Psoas muscle (tissue), 8 donors: ENCODE results near the gene HASPIN. TPM values are rescaled to one million over a fixed set of nuclear protein-coding genes. Genes with fewer than 3 reads are reported as not detected.
A peak's percentile ranks its signal among the peaks of the same experiment; 100 is the strongest.

ENCODE experiments used
- ATAC-seq, 4 donors: fragments of 200-7000 bp; cut with Tn5 transposase; one replicate each; pipeline ENCODE4 v1.9.1; 2020; ENCODE audit warnings: moderate library complexity in 3 of 4, mild to moderate bottlenecking in 2 of 4
- DNase-seq, 2 donors: peaks; one replicate each; pipeline ENCODE4 v3.0.0-alpha.2; 2020
- H3K27ac ChIP-seq: fragments of 200-600 bp; one replicate; pipeline ENCODE4 v1.8.0; 2022
- H3K27me3 ChIP-seq, 3 donors: fragments of 200-600 bp in 1 of 3; one replicate each; pipeline versions ENCODE4 v1.6.1 to v1.8.0; 2013 to 2022; ENCODE audit warnings: low read length in 2 of 3, mild to moderate bottlenecking in 2 of 3, moderate library complexity in 1 of 3; ENCODE audit not compliant: insufficient read depth in 3 of 3
- H3K36me3 ChIP-seq, 2 donors: fragments of 200-600 bp in 1 of 2; one replicate each; pipeline versions ENCODE4 v1.6.1 to v1.8.0; 2013 to 2022; ENCODE audit warnings: low read depth in 1 of 2, mild to moderate bottlenecking in 1 of 2, moderate library complexity in 1 of 2; ENCODE audit not compliant: insufficient read depth in 1 of 2
- H3K4me1 ChIP-seq: fragments of 200-600 bp; one replicate; pipeline ENCODE4 v1.8.0; 2022
- H3K4me3 ChIP-seq: fragments of 200-600 bp; one replicate; pipeline ENCODE4 v1.8.0; 2022; ENCODE audit warnings: mild to moderate bottlenecking
- H3K9me3 ChIP-seq: fragments of 200-600 bp; one replicate; pipeline ENCODE4 v1.8.0; 2022
- WGBS, 3 donors: extraction: QIAGEN DNeasy Blood & Tissue Kit; methylation state at CpG; one replicate each; pipeline versions ENCODE4 v1.1.6 to v1.1.7; 2013; 5-methylcytosine and 5-hydroxymethylcytosine counted together
- intact Hi-C, 2 donors: fragments of 100-400 bp; cut with DNase I; formaldehyde crosslinking; loops; one replicate each; pipeline versions ENCODE4 v1.11.0 to v1.14.2; 2022
- polyA plus RNA-seq, 3 donors: library from polyadenylated mRNA; stranded (reverse); fragments of 200-250 nt; gene quantifications; one replicate each; pipeline ENCODE4 v1.2.3, GENCODE V29; 2013
- total RNA-seq, 4 donors: library from RNA; stranded (reverse); fragmentation: NEBNext Ultra II Directional in 2 of 4; extraction: Animal tissue kit (Norgen Biotek cat#: 25700) in 2 of 4; gene quantifications; one replicate each; pipeline versions ENCODE4 v1.2.1 to v1.2.4, GENCODE V29; 2021 to 2023
- TF ChIP-seq, protein P1 (sequence below): fragments of 200-600 bp; IDR thresholded peaks from one replicate; pipeline ENCODE4 v1.8.0; 2022; ENCODE audit warnings: antibody characterized with exemption
- donor health status: healthy with polysubstance abuse.
- donor health status: DM: no; HTN: no; CAD: no; lungs with moderate emphysema.
- donor health status: Bipolar disorder and iron deficiency.
- donor health status: healthy.
- donor health status: DM: yes; HTN: yes; CAD: no.
- donor health status: DM: no; HTN: no; CAD: no.
- donor health status: DM: no; HTN: no; CAD: no.
- donor health status: DM: yes; HTN: yes; CAD: no.

The HASPIN gene
- total and polyA plus RNA-seq, 7 donors, result 0.15 to 2.7 (median 1.1) TPM

DNA sequence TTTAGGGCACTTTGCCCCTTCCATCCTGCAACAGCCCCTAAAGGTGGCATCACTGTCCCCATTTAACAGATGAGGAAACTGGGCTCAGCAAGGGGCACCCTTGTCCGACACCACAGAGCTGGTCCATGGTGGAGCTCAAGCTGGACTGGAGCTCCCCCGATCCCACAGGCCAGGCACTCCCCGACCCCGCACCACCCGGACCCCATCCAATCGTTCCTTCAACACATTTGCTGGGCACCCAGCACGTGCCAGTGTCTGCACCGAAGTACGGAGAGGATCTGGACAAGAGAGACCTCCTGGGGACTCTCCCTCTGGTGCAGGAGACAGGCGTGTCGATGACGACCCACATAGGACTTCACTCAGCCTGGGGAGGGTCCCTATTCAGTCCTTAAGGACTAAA lies 41.7 kb upstream of the HASPIN start:
- H3K4me3 ChIP-seq, result no peak overlapping the region
- no peak overlapping the region for H3K27ac ChIP-seq
- DNase-seq, result no peak
- H3K9me3 ChIP-seq, result no peaks in the 10 kb centered on the region
- WGBS, 3 donors, result 87 to 91% (median 88%) methylated on average over 12 of the region's 12 CpGs
- H3K36me3 ChIP-seq, result peaks cover 0 to 18% of the 10 kb centered on the region in 2 donors
- TF ChIP-seq, protein P1, sequence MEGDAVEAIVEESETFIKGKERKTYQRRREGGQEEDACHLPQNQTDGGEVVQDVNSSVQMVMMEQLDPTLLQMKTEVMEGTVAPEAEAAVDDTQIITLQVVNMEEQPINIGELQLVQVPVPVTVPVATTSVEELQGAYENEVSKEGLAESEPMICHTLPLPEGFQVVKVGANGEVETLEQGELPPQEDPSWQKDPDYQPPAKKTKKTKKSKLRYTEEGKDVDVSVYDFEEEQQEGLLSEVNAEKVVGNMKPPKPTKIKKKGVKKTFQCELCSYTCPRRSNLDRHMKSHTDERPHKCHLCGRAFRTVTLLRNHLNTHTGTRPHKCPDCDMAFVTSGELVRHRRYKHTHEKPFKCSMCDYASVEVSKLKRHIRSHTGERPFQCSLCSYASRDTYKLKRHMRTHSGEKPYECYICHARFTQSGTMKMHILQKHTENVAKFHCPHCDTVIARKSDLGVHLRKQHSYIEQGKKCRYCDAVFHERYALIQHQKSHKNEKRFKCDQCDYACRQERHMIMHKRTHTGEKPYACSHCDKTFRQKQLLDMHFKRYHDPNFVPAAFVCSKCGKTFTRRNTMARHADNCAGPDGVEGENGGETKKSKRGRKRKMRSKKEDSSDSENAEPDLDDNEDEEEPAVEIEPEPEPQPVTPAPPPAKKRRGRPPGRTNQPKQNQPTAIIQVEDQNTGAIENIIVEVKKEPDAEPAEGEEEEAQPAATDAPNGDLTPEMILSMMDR, result no peak
- H3K4me1 ChIP-seq, result no peaks in the 10 kb centered on the region
- no peaks in the 10 kb centered on the region for H3K27me3 ChIP-seq
- ATAC-seq, result no peak
- intact Hi-C loops, result loop anchor here (5.0 kb wide), 3 partner anchors 40 to 135 kb away; partner anchors contain the start of gene HASPIN (in 1 of the 2)

DNA sequence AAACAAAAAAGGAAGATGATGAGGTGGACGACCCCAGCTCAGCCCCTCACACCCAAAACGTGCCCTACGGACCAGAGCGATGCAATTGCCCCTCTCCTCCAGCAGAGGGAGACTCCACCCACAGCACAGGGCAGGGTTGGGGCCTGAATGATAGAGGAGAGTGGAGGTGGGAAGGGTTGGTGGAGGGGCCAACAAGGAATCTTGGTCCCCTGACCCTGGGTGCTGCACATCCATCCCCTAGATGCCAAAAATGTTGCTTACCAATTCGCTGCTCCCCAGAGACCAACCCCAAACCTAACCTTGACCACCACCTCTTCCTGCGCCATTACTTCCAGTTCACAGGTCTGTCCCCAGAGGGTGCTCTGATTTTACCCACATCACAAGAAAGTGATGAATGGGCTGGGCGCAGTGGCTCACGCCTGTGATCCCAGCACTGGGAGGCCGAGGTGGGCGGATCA lies 40.6 kb upstream of the HASPIN start:
- WGBS, 3 donors, result 40 to 44% (median 42%) methylated on average over 10 of the region's 10 CpGs
- no peak overlapping the region for H3K27ac ChIP-seq
- H3K4me3 ChIP-seq, result no peak overlapping the region
- no peaks in the 10 kb centered on the region for H3K9me3 ChIP-seq
- DNase-seq (no peak), ATAC-seq (peak; percentile 82 to 93 (median 88))
- intact Hi-C loops, result loop anchor here (5.0 kb wide), 3 partner anchors 39 to 134 kb away; partner anchors contain the start of gene HASPIN (in 1 of the 2)
- H3K27me3 ChIP-seq, result no peaks in the 10 kb centered on the region
- TF ChIP-seq, protein P1, result peak; percentile 87
- H3K36me3 ChIP-seq, result peaks cover 0 to 14% of the 10 kb centered on the region in 2 donors
- no peaks in the 10 kb centered on the region for H3K4me1 ChIP-seq

DNA sequence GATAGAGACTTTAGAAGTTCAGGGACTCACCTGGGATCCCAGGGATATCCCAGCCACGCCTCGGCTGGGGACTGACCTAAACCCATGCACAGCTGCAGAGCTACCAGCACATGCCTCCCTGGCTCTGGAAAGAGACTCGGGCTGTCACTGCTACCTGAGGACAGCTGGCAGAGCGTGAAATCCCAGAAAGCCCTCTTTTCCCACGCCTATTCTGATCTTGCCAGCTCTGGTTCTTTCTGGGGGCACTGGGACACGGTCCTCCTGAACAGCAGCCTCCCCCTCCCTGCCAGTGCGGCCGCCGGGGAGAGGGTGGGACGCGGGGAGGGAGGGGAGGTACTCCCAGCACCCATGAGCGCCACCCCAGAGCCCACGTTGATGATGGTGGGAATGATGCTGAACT lies 38.5 kb upstream of the HASPIN start:
- 54 to 61% (median 59%) methylated on average over 10 to 13 of the region's 13 CpGs for WGBS, 3 donors
- Histone ChIP-seq H3K4me3 (no peak overlapping the region), H3K27me3 (no peaks in the 10 kb centered on the region), H3K9me3 (no peaks in the 10 kb centered on the region), H3K36me3 (peaks cover 0 to 23% of the 10 kb centered on the region in 2 donors), H3K27ac (no peak overlapping the region), H3K4me1 (no peaks in the 10 kb centered on the region)
- DNase-seq (no peak), ATAC-seq (no peak)
- TF ChIP-seq, protein P1, result no peak
- intact Hi-C loops, result no loop called here

DNA sequence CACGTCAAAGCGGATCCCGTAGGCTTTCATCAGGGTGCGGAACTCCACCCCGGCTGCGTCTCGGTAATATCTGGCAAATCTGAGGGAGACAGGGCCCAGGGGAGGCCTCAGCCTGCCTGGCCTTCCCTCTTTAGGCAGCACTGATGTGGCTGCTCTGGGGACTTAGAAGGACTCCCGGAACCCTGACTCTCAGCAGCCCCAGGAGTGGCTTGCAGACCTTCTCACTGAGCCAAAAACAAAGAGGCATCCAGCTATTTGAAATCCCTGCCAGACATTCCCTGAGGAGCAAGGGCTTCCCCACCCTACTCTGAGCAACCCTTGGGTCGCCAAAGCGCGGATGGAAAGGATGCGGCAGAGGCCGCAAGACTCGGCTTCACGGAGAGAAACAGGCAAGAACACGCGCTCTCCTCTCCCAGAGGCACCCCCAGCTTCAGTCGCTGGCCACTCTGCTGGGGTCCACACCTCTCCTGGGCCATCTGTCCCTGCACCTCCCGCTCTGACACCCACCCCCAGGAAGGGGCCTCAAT lies 35.6 kb upstream of the HASPIN start:
- Histone ChIP-seq H3K9me3 (no peaks in the 10 kb centered on the region), H3K36me3 (peaks cover 2 to 37% of the 10 kb centered on the region in 2 donors), H3K27me3 (no peaks in the 10 kb centered on the region), H3K4me3 (no peak overlapping the region), H3K27ac (no peak overlapping the region), H3K4me1 (no peaks in the 10 kb centered on the region)
- intact Hi-C loops, result no loop called here
- no peak for DNase-seq
- no peak for ATAC-seq
- WGBS, 3 donors, result 48 to 58% (median 57%) methylated on average over 19 of the region's 19 CpGs
- TF ChIP-seq, protein P1, result no peak

DNA sequence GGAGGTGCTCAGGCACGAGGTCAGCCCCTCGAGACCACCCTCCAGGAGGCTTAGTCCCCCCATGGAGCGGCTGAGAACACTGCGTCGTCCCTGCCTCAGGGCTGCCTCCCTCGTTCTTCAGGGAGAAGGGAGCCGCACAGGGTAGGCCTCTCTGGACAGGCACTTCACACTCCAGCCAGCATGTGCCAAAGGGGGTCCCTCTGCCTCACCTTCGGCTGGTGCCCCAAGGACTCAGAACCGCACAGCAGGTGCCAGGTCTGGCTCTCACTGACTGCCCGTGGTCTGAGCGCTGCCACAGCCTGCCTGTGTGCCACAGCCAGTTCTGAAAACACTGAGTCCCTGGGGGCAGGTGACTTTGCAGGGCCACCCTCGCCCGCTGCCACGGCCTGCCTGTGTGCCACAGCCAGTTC lies 34.8 kb upstream of the HASPIN start:
- Histone ChIP-seq H3K9me3 (no peaks in the 10 kb centered on the region), H3K27ac (no peak overlapping the region), H3K27me3 (no peaks in the 10 kb centered on the region), H3K4me1 (peaks cover 3% of the 10 kb centered on the region), H3K4me3 (no peak overlapping the region), H3K36me3 (peaks cover 2 to 37% of the 10 kb centered on the region in 2 donors)
- ATAC-seq (no peak), DNase-seq (no peak)
- intact Hi-C loops, result no loop called here
- TF ChIP-seq, protein P1, result no peak
- 72 to 74% (median 74%) methylated on average over 8 to 14 of the region's 14 CpGs for WGBS, 3 donors
